ENCODE measurements around the gene DCST2.
A peak's percentile ranks its signal among the peaks of the same experiment; 100 is the strongest.

DCST2 gene

GRCh38 chr1:155048449-155049334 is 15.1 kb upstream of the DCST2 start:
- DNase-seq = no peak

GRCh38 chr1:155044812-155045657 is 11.5 kb upstream of the DCST2 start:
- DNase-seq = peak; percentile 75

- DNase-seq = no peak
Observed at GRCh38 chr1:155044365-155044764, 10.8 kb upstream of the DCST2 start.

GRCh38 chr1:155043793-155044192 is 10.2 kb upstream of the DCST2 start:
- DNase-seq = no peak

GRCh38 chr1:155043301-155043702 is 9.7 kb upstream of the DCST2 start:
- no peak for DNase-seq

GRCh38 chr1:155042789-155043188 is 9.2 kb upstream of the DCST2 start:
- DNase-seq = no peak

GRCh38 chr1:155040358-155041093 is 6.9 kb upstream of the DCST2 start:
- no peak for DNase-seq

GRCh38 chr1:155039308-155039669 is 5.7 kb upstream of the DCST2 start:
- DNase-seq = no peak

- no peak for DNase-seq
Observed at GRCh38 chr1:155038602-155039307, 5.2 kb upstream of the DCST2 start.

- no peak for DNase-seq
Observed at GRCh38 chr1:155037851-155038441, 4.4 kb upstream of the DCST2 start.

- DNase-seq = no peak
Observed at GRCh38 chr1:155037043-155037442, 3.5 kb upstream of the DCST2 start.

- no peak for DNase-seq
Observed at GRCh38 chr1:155035936-155036335, 2.4 kb upstream of the DCST2 start.

GRCh38 chr1:155034318-155035208 is 982 bp upstream of the DCST2 start:
- DNase-seq = no peak

- no peak for DNase-seq
Observed at GRCh38 chr1:155032886-155033285, 695 bp downstream of the DCST2 start.

- no peak for DNase-seq
Observed at GRCh38 chr1:155030899-155031298, 2.7 kb downstream of the DCST2 start.

- DNase-seq = no peak
Observed at GRCh38 chr1:155030243-155030795, 3.3 kb downstream of the DCST2 start.

- DNase-seq = no peak
Observed at GRCh38 chr1:155029513-155030242, 3.9 kb downstream of the DCST2 start.

GRCh38 chr1:155026588-155026987 is 7.0 kb downstream of the DCST2 start:
- DNase-seq = no peak

GRCh38 chr1:155026154-155026553 is 7.4 kb downstream of the DCST2 start:
- DNase-seq = no peak

GRCh38 chr1:155024315-155024714 is 9.3 kb downstream of the DCST2 start:
- no peak for DNase-seq

All from CD4-positive, alpha-beta T cell treated with Interleukin-15 for 1 hour (primary cell).